HCT116 (cell line): ENCODE data around the gene CDH4. TPM values are rescaled to one million over a fixed set of nuclear protein-coding genes. Genes with fewer than 3 reads are reported as not detected.

Experiments
- ATAC-seq: fragments of 200-7000 bp; cut with Tn5 transposase; 2 replicates; pipeline ENCODE4 v1.9.1; 2020; ENCODE audit warnings: mild to moderate bottlenecking, moderate library complexity
- BruUV-seq: library from RNA; stranded (reverse); fragments of 400-500 nt; replicated peaks from 2 replicates; lab custom pipeline; 2021; lab: Mats Ljungman, UMichigan
- CTCF ChIA-PET: fragments of 300-600 bp; sonication (Branson Sonifier 250); formaldehyde crosslinking; loops from one replicate; lab custom pipeline; 2021; ENCODE audit warnings: antibody characterized with exemption; lab: Charles Lee
- POLR2A ChIA-PET: fragments of 300-600, 350-600 bp; sonication (Branson Sonifier 250); formaldehyde crosslinking; loops from one replicate; lab custom pipeline; 2021; ENCODE audit warnings: antibody characterized with exemption; lab: Charles Lee
- RAD21 ChIA-PET, 2 experiments: fragments of 300-600 bp; sonication (Branson Sonifier 250); formaldehyde crosslinking; loops; one replicate each; lab custom pipeline; 2023; ENCODE audit warnings: low total read pairs in 2 of 2; ENCODE audit not compliant: uncharacterized antibody in 2 of 2, unreplicated experiment in 2 of 2, low non-redundant PET in 1 of 2; lab: Charles Lee
- DNase-seq: peaks from one replicate; pipeline ENCODE4 v3.0.0-alpha.2; 2010; ENCODE audit warnings: low read depth, low spot score
- H2AFZ ChIP-seq: fragments of 200-600 bp; shearing (Covaris generic), sonication (generic); 2 replicates; pipeline ENCODE4 v1.6.1; 2017; ENCODE audit warnings: low read depth, mixed run types, mixed read lengths, antibody characterized with exemption, low read length; ENCODE audit not compliant: poor library complexity, severe bottlenecking
- H3K27ac ChIP-seq: 2 replicates; pipeline ENCODE4 v1.5.1; 2012; ENCODE audit warnings: low read depth, low read length
- H3K27me3 ChIP-seq: fragments of 200-600 bp; sonication (generic); 2 replicates; pipeline ENCODE4 v1.6.1; 2016; ENCODE audit warnings: mixed run types, low read length, mixed read lengths; ENCODE audit not compliant: insufficient read depth
- H3K36me3 ChIP-seq, 2 experiments: fragments of 200-500 bp in 1 of 2; fragments of 200-600 bp in 1 of 2; sonication (Bioruptor generic) in 1 of 2; sonication (generic) in 1 of 2; 2 replicates each; pipeline versions ENCODE4 v1.5.1 to v1.6.1; 2014 to 2016; ENCODE audit warnings: low read length in 2 of 2, inconsistent platforms in 1 of 2, mixed read lengths in 1 of 2, mixed run types in 1 of 2; ENCODE audit not compliant: insufficient read depth in 2 of 2, control insufficient read depth in 1 of 2
- H3K4me1 ChIP-seq, 2 experiments: fragments of 200-600 bp in 1 of 2; sonication (generic) in 1 of 2; 2 replicates each; pipeline versions ENCODE4 v1.5.1 to v1.6.1; 2012 to 2017; ENCODE audit warnings: low read length in 2 of 2, inconsistent platforms in 1 of 2, mild to moderate bottlenecking in 1 of 2, mixed read lengths in 1 of 2, mixed run types in 1 of 2, moderate library complexity in 1 of 2; ENCODE audit not compliant: insufficient read depth in 2 of 2, control insufficient read depth in 1 of 2
- H3K4me2 ChIP-seq: fragments of 200-600 bp; sonication (generic); 2 replicates; pipeline ENCODE4 v1.6.1; 2017; ENCODE audit warnings: mixed run types, low read length, mixed read lengths
- H3K4me3 ChIP-seq, 2 experiments: fragments of 200-600 bp in 1 of 2; sonication (generic) in 1 of 2; replicated peaks in 1 of 2; 2 replicates each; pipeline ENCODE4 v1.5.1; 2011 to 2016; ENCODE audit warnings: low read length in 2 of 2, control low read depth in 1 of 2, low read depth in 1 of 2, mild to moderate bottlenecking in 1 of 2, mixed read lengths in 1 of 2, mixed run types in 1 of 2
- H3K79me2 ChIP-seq: fragments of 200-600 bp; sonication (generic); 2 replicates; pipeline ENCODE4 v1.6.1; 2017; ENCODE audit warnings: mild to moderate bottlenecking, mixed run types, low read length, moderate library complexity, mixed read lengths; ENCODE audit not compliant: insufficient read depth
- H3K9ac ChIP-seq: fragments of 200-600 bp; sonication (generic); 2 replicates; pipeline ENCODE4 v1.6.1; 2016; ENCODE audit warnings: low read length, mixed read lengths
- H3K9me2 ChIP-seq: fragments of 200-600 bp; sonication (generic), shearing (Covaris generic); 2 replicates; pipeline ENCODE4 v1.6.1; 2017; ENCODE audit warnings: mixed run types, mild to moderate bottlenecking, moderate library complexity; ENCODE audit not compliant: insufficient read depth
- H3K9me3 ChIP-seq, 2 experiments: fragments of 200-500 bp in 1 of 2; fragments of 200-600 bp in 1 of 2; sonication (Bioruptor generic) in 1 of 2; sonication (generic) in 1 of 2; 2 replicates each; pipeline ENCODE4 v1.6.1; 2014 to 2017; ENCODE audit warnings: low read length in 2 of 2, mixed read lengths in 2 of 2, inconsistent platforms in 1 of 2, low read depth in 1 of 2, mild to moderate bottlenecking in 1 of 2, mixed run types in 1 of 2, moderate library complexity in 1 of 2; ENCODE audit not compliant: control insufficient read depth in 1 of 2, insufficient read depth in 1 of 2
- H4K20me1 ChIP-seq: fragments of 200-600 bp; sonication (generic), shearing (Covaris generic); 2 replicates; pipeline ENCODE4 v1.6.1; 2017; ENCODE audit warnings: mixed run types, mild to moderate bottlenecking, moderate library complexity; ENCODE audit not compliant: insufficient read depth
- CBX3 ChIP-seq: IDR thresholded peaks from 2 replicates; pipeline ENCODE4 v1.6.1; 2012; ENCODE audit warnings: low read depth
- CEBPB ChIP-seq: IDR thresholded peaks from 2 replicates; pipeline ENCODE4 v1.6.1; 2012; ENCODE audit warnings: low read depth
- ELF1 ChIP-seq: IDR thresholded peaks from 2 replicates; pipeline ENCODE4 v1.6.1; 2012; ENCODE audit warnings: low read depth, borderline replicate concordance
- EZH2 ChIP-seq: fragments of 200-600 bp; sonication (generic); IDR thresholded peaks from 2 replicates; pipeline ENCODE4 v1.6.1; 2017; ENCODE audit warnings: antibody characterized with exemption, mixed run types
- EZH2phosphoT487 ChIP-seq: fragments of 200-600 bp; IDR thresholded peaks from 2 replicates; pipeline ENCODE4 v1.6.1; 2018; ENCODE audit warnings: antibody characterized with exemption, borderline replicate concordance
- FOSL1 ChIP-seq: IDR thresholded peaks from 2 replicates; pipeline ENCODE4 v1.6.1; 2012; ENCODE audit warnings: low read depth
- JUND ChIP-seq: IDR thresholded peaks from 2 replicates; pipeline ENCODE4 v1.6.1; 2012
- MAX ChIP-seq: IDR thresholded peaks from 2 replicates; pipeline ENCODE4 v1.6.1; 2012
- POLR2AphosphoS5 ChIP-seq: IDR thresholded peaks from 2 replicates; pipeline ENCODE4 v1.6.1; 2011; ENCODE audit warnings: mild to moderate bottlenecking, low read depth, low read length, moderate library complexity
- RAD21 ChIP-seq: IDR thresholded peaks from 2 replicates; pipeline ENCODE4 v1.6.1; 2012; ENCODE audit warnings: low read depth, mild to moderate bottlenecking
- SIN3A ChIP-seq: IDR thresholded peaks from 2 replicates; pipeline ENCODE4 v1.6.1; 2012; ENCODE audit warnings: low read depth
- SP1 ChIP-seq: IDR thresholded peaks from 2 replicates; pipeline ENCODE4 v1.6.1; 2012; ENCODE audit warnings: low read depth
- SRF ChIP-seq: IDR thresholded peaks from 2 replicates; pipeline ENCODE4 v1.6.1; 2012; ENCODE audit warnings: low read depth
- YY1 ChIP-seq: IDR thresholded peaks from 2 replicates; pipeline ENCODE4 v1.6.1; 2011; ENCODE audit warnings: low read length, low read depth, moderate library complexity, mild to moderate bottlenecking; ENCODE audit not compliant: insufficient replicate concordance; ENCODE audit errors: extremely low read depth
- ZFX ChIP-seq: fragments of 450-650 bp; IDR thresholded peaks from 2 replicates; pipeline ENCODE4 v1.6.1; 2017
- intact Hi-C: fragments of 100-400 bp; cut with micrococcal nuclease; formaldehyde crosslinking; loops from 2 replicates; pipeline ENCODE4 v1.10.0; 2022
- total RNA-seq: library from RNA; stranded (reverse); gene quantifications from one replicate; pipeline ENCODE4 v1.2.1, GENCODE V29; 2021; ENCODE audit not compliant: unreplicated experiment
- TF ChIP-seq, protein P1 (sequence below): IDR thresholded peaks from 2 replicates; pipeline ENCODE4 v1.6.1; 2012
- TF ChIP-seq, protein P2 (sequence below): IDR thresholded peaks from 2 replicates; pipeline ENCODE4 v1.6.1; 2012; ENCODE audit warnings: low read depth

CDH4 gene
- total RNA-seq, 1 experiment from 2014 or later = not detected

DNA sequence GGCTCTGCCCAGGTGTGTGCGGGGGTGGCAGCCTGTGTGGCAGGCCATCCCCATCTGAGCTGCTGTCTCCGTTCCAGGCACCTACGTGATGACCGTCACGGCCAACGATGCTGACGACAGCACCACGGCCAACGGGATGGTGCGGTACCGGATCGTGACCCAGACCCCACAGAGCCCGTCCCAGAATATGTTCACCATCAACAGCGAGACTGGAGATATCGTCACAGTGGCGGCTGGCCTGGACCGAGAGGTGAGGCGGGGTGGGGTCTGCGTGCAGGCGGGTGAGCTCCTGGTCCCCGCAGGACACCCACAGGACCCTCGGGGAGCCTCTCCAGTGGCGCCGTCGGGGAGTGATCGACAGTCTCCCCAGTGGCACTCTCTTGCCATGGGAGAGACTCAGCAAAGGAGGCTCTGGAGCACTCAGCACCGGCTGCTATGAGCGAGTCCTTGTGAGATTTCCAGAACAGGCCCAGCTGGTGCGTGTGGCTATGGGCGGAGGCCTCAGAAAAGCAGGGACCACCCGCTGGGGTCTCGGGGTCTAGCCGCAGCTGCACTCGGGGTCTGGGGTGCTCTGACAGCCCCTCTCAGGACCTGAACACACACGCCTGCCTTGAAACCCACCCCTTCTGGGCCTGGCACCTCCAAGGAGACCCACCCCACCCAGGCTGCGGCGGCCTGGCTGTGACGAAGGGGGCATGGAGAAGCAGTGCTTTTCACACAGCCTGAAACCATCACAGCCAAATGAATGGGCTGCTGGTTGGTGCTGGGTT lies 621.8 kb downstream of the CDH4 start:
- TF ChIP-seq JUND (no peak), CBX3 (no peak), ZFX (no peak), MAX (no peak), SRF (no peak), SIN3A (no peak), EZH2phosphoT487 (no peak), ELF1 (no peak), CEBPB (no peak), POLR2AphosphoS5 (no peak), YY1 (no peak), SP1 (no peak), FOSL1 (no peak), EZH2 (no peak), RAD21 (no peak)
- TF ChIP-seq, protein P1, sequence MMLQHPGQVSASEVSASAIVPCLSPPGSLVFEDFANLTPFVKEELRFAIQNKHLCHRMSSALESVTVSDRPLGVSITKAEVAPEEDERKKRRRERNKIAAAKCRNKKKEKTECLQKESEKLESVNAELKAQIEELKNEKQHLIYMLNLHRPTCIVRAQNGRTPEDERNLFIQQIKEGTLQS = no peak
- TF ChIP-seq, protein P2, sequence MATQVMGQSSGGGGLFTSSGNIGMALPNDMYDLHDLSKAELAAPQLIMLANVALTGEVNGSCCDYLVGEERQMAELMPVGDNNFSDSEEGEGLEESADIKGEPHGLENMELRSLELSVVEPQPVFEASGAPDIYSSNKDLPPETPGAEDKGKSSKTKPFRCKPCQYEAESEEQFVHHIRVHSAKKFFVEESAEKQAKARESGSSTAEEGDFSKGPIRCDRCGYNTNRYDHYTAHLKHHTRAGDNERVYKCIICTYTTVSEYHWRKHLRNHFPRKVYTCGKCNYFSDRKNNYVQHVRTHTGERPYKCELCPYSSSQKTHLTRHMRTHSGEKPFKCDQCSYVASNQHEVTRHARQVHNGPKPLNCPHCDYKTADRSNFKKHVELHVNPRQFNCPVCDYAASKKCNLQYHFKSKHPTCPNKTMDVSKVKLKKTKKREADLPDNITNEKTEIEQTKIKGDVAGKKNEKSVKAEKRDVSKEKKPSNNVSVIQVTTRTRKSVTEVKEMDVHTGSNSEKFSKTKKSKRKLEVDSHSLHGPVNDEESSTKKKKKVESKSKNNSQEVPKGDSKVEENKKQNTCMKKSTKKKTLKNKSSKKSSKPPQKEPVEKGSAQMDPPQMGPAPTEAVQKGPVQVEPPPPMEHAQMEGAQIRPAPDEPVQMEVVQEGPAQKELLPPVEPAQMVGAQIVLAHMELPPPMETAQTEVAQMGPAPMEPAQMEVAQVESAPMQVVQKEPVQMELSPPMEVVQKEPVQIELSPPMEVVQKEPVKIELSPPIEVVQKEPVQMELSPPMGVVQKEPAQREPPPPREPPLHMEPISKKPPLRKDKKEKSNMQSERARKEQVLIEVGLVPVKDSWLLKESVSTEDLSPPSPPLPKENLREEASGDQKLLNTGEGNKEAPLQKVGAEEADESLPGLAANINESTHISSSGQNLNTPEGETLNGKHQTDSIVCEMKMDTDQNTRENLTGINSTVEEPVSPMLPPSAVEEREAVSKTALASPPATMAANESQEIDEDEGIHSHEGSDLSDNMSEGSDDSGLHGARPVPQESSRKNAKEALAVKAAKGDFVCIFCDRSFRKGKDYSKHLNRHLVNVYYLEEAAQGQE = no peak
- H3K4me1 ChIP-seq = no peaks in the 10 kb centered on the region
- DNase-seq (no peak), ATAC-seq (no peak)
- no peaks in the 10 kb centered on the region for H3K9me3 ChIP-seq
- BruUV-seq = no TSS peak
- H3K9me2 ChIP-seq = no peaks in the 10 kb centered on the region
- no peaks in the 10 kb centered on the region for H3K79me2 ChIP-seq
- H3K4me3 ChIP-seq = no peak overlapping the region
- ChIA-PET POLR2A (no interaction called here), CTCF (interaction anchor here (1.1 to 1.8 kb wide), 2 partner anchors 13 to 1817 kb away, joined by 4 to 7 read pairs; no protein-coding TSS in a partner anchor), RAD21 (no interaction called here)
- intact Hi-C loops = loop anchor here (1.0 kb wide), 1 partner anchor 150 kb away; no protein-coding TSS in a partner anchor
- peaks cover 4% of the 10 kb centered on the region; the same call in 1 of the 2 replicates for H3K27me3 ChIP-seq
- H2AFZ ChIP-seq = no peak overlapping the region
- no peak overlapping the region for H3K27ac ChIP-seq
- no peaks in the 10 kb centered on the region for H3K36me3 ChIP-seq
- H4K20me1 ChIP-seq = no peaks in the 10 kb centered on the region
- H3K9ac ChIP-seq = no peak overlapping the region
- no peak overlapping the region for H3K4me2 ChIP-seq
